NCI-H146 treated with DMSO at 0.1 percent for 48 hours (cell line): ENCODE data around the gene MFSD11.
A peak's percentile ranks its signal among the peaks of the same experiment; 100 is the strongest.
"Not testable (repeated sequence)": the region's sequence is repeated elsewhere in the genome, so short reads cannot be mapped to it uniquely, and the experiment has no call there.

Experiments
- DNase-seq: peaks from one replicate; lab custom pipeline; 2025; ENCODE audit not compliant: unreplicated experiment; lab: John Stamatoyannopoulos, UW

MFSD11 gene

GRCh38 chr17:76726231-76726775, 11.6 kb upstream of the MFSD11 start, which contains the start of gene JMJD6:
JMJD6 (minus strand) TSS chr17:76726606; CDS start chr17:76726475, 131 bp downstream.
- peak; percentile 96 for DNase-seq

- DNase-seq, result peak; percentile 58
Observed at GRCh38 chr17:76726776-76727718, 10.9 kb upstream of the MFSD11 start, which contains the start of gene METTL23. METTL23 (plus strand) TSS chr17:76726839; CDS start chr17:76729711, 2,872 bp downstream.

- DNase-seq, result no peak
Observed at GRCh38 chr17:76727745-76728456, 10.0 kb upstream of the MFSD11 start.

GRCh38 chr17:76731800-76732733, 5.9 kb upstream of the MFSD11 start:
- DNase-seq, result not testable (repeated sequence)

GRCh38 chr17:76732734-76733617, 4.9 kb upstream of the MFSD11 start:
- DNase-seq, result no peak

- no peak for DNase-seq
Observed at GRCh38 chr17:76733618-76733957, 4.3 kb upstream of the MFSD11 start.

- DNase-seq, result no peak
Observed at GRCh38 chr17:76734080-76734840, 3.7 kb upstream of the MFSD11 start.

- DNase-seq, result no peak
Observed at GRCh38 chr17:76735006-76735405, 2.9 kb upstream of the MFSD11 start.

- peak; percentile 41 for DNase-seq
Observed at GRCh38 chr17:76735586-76736348, 2.2 kb upstream of the MFSD11 start.

- peak; percentile 47 for DNase-seq
Observed at GRCh38 chr17:76736349-76737081, 1.4 kb upstream of the MFSD11 start.

GRCh38 chr17:76737082-76737675, 740 bp upstream of the MFSD11 start, which contains the start of gene SRSF2:
SRSF2 (minus strand) TSS chr17:76737331; CDS start chr17:76737160, 171 bp downstream.
- DNase-seq, result peak; percentile 97

- peak; percentile 8 for DNase-seq
Observed at GRCh38 chr17:76738468-76738850, 540 bp downstream of the MFSD11 start.

GRCh38 chr17:76739568-76740115, 1.7 kb downstream of the MFSD11 start:
- not testable (repeated sequence) for DNase-seq

- no peak for DNase-seq
Observed at GRCh38 chr17:76740329-76741118, 2.6 kb downstream of the MFSD11 start.

- no peak for DNase-seq
Observed at GRCh38 chr17:76742958-76743357, 5.0 kb downstream of the MFSD11 start.

- DNase-seq, result no peak
Observed at GRCh38 chr17:76744747-76745146, 6.8 kb downstream of the MFSD11 start.
